Smooth muscle cell (in vitro differentiated cells): ENCODE measurements around the gene OR4K14. TPM values are rescaled to one million over a fixed set of nuclear protein-coding genes. Genes with fewer than 3 reads are reported as not detected.

Source experiments
- DNase-seq: peaks from one replicate; lab custom pipeline; 2025; ENCODE audit not compliant: unreplicated experiment; lab: John Stamatoyannopoulos, UW
- H2AFZ ChIP-seq: fragments of 200-600 bp; sonication (generic); 2 replicates; pipeline ENCODE4 v1.6.0; 2016; ENCODE audit warnings: antibody characterized with exemption, low read depth, mild to moderate bottlenecking
- H3F3A ChIP-seq: fragments of 200-600 bp; sonication (generic); 2 replicates; pipeline ENCODE4 v1.6.0; 2017; ENCODE audit warnings: antibody characterized with exemption, low read depth
- H3K27ac ChIP-seq: fragments of 200-600 bp; sonication (generic); 2 replicates; pipeline ENCODE4 v1.5.1; 2016; ENCODE audit warnings: low read depth, mild to moderate bottlenecking
- H3K27me3 ChIP-seq: fragments of 200-600 bp; sonication (generic); 2 replicates; pipeline ENCODE4 v1.6.1; 2016; ENCODE audit warnings: low read depth, mild to moderate bottlenecking
- H3K36me3 ChIP-seq: fragments of 200-600 bp; sonication (generic); 2 replicates; pipeline ENCODE4 v1.5.1; 2016; ENCODE audit warnings: low read depth
- H3K4me1 ChIP-seq: fragments of 200-600 bp; sonication (generic); 2 replicates; pipeline ENCODE4 v1.5.1; 2016; ENCODE audit warnings: low read depth
- H3K4me2 ChIP-seq: fragments of 200-600 bp; sonication (generic); 2 replicates; pipeline ENCODE4 v1.6.0; 2016; ENCODE audit warnings: mild to moderate bottlenecking
- H3K4me3 ChIP-seq: fragments of 200-600 bp; sonication (generic); 2 replicates; pipeline ENCODE4 v1.5.1; 2016; ENCODE audit warnings: mild to moderate bottlenecking
- H3K79me2 ChIP-seq: fragments of 200-600 bp; sonication (generic); 2 replicates; pipeline ENCODE4 v1.6.0; 2016; ENCODE audit warnings: low read depth, mild to moderate bottlenecking
- H3K9ac ChIP-seq: fragments of 200-600 bp; sonication (generic); 2 replicates; pipeline ENCODE4 v1.6.0; 2016; ENCODE audit warnings: low read depth
- H3K9me3 ChIP-seq: fragments of 200-600 bp; sonication (generic); replicated peaks from 2 replicates; pipeline ENCODE4 v1.5.1; 2016; ENCODE audit warnings: low read depth
- H4K20me1 ChIP-seq: fragments of 200-600 bp; sonication (generic); 2 replicates; pipeline ENCODE4 v1.6.0; 2016; ENCODE audit warnings: low read depth
- WGBS: methylation state at CpG from one replicate; pipeline ENCODE4 v1.1.7; 2016; ENCODE audit warnings: low lambda C conversion rate; 5-methylcytosine and 5-hydroxymethylcytosine counted together
- polyA plus RNA-seq: library from polyadenylated mRNA; unstranded; fragments of >200 nt; fragmentation: Nextera tagmentation; extraction: Ambion mirVana; gene quantifications from 2 replicates; pipeline ENCODE4 v1.2.1, GENCODE V29; 2016
- total RNA-seq: library from RNA; depleted of rRNA; stranded (reverse); fragments of >200 nt; gene quantifications from 2 replicates; pipeline ENCODE4 v1.2.3, GENCODE V29; 2014
- TF ChIP-seq, protein P1 (sequence below): fragments of 200-600 bp; sonication (generic); IDR thresholded peaks from 2 replicates; pipeline ENCODE4 v1.5.1; 2017; ENCODE audit warnings: borderline replicate concordance, mild to moderate bottlenecking, antibody characterized with exemption; ENCODE audit not compliant: insufficient read depth, poor library complexity, severe bottlenecking

The OR4K14 gene, protein sequence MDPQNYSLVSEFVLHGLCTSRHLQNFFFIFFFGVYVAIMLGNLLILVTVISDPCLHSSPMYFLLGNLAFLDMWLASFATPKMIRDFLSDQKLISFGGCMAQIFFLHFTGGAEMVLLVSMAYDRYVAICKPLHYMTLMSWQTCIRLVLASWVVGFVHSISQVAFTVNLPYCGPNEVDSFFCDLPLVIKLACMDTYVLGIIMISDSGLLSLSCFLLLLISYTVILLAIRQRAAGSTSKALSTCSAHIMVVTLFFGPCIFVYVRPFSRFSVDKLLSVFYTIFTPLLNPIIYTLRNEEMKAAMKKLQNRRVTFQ
- total RNA-seq (not detected in 2 replicates), polyA plus RNA-seq (not detected in 2 replicates)

DNA sequence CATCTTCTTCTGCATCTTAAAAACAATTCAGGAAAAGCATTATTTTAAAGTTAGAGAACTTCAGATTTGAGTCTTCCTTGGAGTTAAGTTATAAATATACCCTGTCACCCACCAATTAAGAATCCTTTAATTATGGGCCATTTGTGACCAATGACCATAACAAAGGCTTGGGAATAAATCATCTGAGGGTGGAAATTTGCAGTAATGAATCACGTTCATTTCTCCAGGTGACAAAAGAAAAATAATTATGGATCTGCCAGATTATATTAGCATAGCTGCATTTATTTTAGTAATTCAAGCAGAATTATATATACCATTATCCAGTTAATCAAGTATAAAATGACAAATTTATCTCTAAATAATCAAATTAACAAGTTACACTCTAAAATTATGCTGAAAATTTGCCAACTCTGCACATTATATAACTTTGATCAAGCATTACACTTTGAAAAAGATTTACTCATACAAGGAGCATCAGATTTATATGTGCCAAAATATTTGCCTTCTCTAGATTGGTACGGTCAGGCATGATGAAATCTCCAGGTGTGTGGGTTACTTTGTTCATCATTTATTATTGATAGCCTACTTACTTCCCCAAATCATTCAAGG is at the start of gene OR4K14:
Gene OR4K14, minus strand, starts transcription at position 51 of the 609 bp plus-strand sequence. CDS start 4,114 bp downstream, outside the sequence.
- H3K27me3 ChIP-seq, result no peaks in the 10 kb centered on the region
- 63% methylated on average over 2 of the region's 2 CpGs for WGBS
- DNase-seq, result no peak
- no peak within 1 kb of the TSS for H3K4me2 ChIP-seq
- TF ChIP-seq, protein P1, sequence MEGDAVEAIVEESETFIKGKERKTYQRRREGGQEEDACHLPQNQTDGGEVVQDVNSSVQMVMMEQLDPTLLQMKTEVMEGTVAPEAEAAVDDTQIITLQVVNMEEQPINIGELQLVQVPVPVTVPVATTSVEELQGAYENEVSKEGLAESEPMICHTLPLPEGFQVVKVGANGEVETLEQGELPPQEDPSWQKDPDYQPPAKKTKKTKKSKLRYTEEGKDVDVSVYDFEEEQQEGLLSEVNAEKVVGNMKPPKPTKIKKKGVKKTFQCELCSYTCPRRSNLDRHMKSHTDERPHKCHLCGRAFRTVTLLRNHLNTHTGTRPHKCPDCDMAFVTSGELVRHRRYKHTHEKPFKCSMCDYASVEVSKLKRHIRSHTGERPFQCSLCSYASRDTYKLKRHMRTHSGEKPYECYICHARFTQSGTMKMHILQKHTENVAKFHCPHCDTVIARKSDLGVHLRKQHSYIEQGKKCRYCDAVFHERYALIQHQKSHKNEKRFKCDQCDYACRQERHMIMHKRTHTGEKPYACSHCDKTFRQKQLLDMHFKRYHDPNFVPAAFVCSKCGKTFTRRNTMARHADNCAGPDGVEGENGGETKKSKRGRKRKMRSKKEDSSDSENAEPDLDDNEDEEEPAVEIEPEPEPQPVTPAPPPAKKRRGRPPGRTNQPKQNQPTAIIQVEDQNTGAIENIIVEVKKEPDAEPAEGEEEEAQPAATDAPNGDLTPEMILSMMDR, result no peak
- no peak within 1 kb of the TSS for H2AFZ ChIP-seq
- H3K27ac ChIP-seq, result no peak within 1 kb of the TSS
- no peak within 1 kb of the TSS for H3K4me3 ChIP-seq
- H3K79me2 ChIP-seq, result no peaks in the 10 kb centered on the region
- no peak within 1 kb of the TSS for H3K9ac ChIP-seq
- H3K9me3 ChIP-seq, result no peaks in the 10 kb centered on the region
- no peaks in the 10 kb centered on the region for H3K36me3 ChIP-seq
- H3K4me1 ChIP-seq, result no peaks in the 10 kb centered on the region
- no peaks in the 10 kb centered on the region for H3F3A ChIP-seq
- no peaks in the 10 kb centered on the region for H4K20me1 ChIP-seq

DNA sequence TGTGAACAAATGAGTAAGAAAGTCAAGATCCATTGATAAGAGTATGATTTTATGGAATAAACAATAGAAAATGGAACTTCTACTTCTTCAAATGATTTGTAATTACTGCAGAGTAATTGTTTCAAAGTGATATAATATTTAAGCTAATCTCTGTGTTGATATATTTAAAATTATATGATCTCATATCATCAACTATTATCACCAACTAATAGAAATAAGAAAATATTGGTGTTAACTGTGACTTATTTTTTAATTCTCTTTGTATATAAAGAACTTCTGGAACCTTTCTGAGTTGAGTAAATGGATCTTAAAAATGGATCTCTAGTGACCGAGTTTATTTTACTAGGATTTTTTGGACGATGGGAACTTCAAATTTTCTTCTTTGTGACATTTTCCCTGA is 40.6 kb upstream of the OR4K14 start, which contains the start of gene OR4L1:
Gene OR4L1, plus strand, starts transcription at position 301 of the 400 bp plus-strand sequence. Its CDS starts 0 bp downstream, at position 301.
- 61% methylated on average over 2 of the region's 2 CpGs for WGBS
- no peaks in the 10 kb centered on the region for H3K27me3 ChIP-seq
- H3K4me3 ChIP-seq, result no peak within 1 kb of the TSS
- H3K9ac ChIP-seq, result no peak within 1 kb of the TSS
- no peak for DNase-seq
- no peak within 1 kb of the TSS for H3K27ac ChIP-seq
- H2AFZ ChIP-seq, result no peak within 1 kb of the TSS
- no peaks in the 10 kb centered on the region for H3K36me3 ChIP-seq
- no peaks in the 10 kb centered on the region for H3K4me1 ChIP-seq
- H3K79me2 ChIP-seq, result no peaks in the 10 kb centered on the region
- no peaks in the 10 kb centered on the region for H3K9me3 ChIP-seq
- H4K20me1 ChIP-seq, result no peaks in the 10 kb centered on the region
- H3F3A ChIP-seq, result no peaks in the 10 kb centered on the region
- TF ChIP-seq, protein P1, result no peak
- no peak within 1 kb of the TSS for H3K4me2 ChIP-seq

DNA sequence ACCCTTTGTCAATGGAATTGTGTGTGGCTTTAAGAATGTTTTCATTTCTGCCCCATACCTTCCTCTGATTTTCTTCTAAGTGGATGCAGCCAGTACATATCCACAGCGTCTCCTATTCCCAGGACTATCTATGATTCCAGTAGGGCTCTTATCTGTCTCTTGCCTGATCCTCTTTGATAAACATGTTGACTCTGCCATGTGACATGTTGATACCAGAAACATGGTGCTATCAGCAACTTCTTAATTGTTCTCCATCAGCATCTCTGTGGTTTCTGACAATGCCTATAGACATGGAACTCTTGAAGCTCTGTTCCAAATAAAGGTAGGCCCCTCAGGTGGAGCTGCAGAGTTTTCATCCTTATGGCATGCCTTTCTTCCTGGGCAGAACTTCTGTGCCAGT is 29.1 kb upstream of the OR4K14 start:
- whole genome bisulfite sequencing, result 34% methylated on average over 1 of the region's 1 CpG
- no peak overlapping the region for H3K4me2 ChIP-seq
- no peaks in the 10 kb centered on the region for H3K36me3 ChIP-seq
- TF ChIP-seq, protein P1, result no peak
- H3K4me3 ChIP-seq, result no peak overlapping the region
- no peak overlapping the region for H3K9ac ChIP-seq
- no peaks in the 10 kb centered on the region for H3K27me3 ChIP-seq
- no peaks in the 10 kb centered on the region for H3K79me2 ChIP-seq
- no peak for DNase-seq
- H3K4me1 ChIP-seq, result no peaks in the 10 kb centered on the region
- no peaks in the 10 kb centered on the region for H3F3A ChIP-seq
- no peak overlapping the region for H3K27ac ChIP-seq
- no peaks in the 10 kb centered on the region for H3K9me3 ChIP-seq
- no peaks in the 10 kb centered on the region for H4K20me1 ChIP-seq
- H2AFZ ChIP-seq, result no peak overlapping the region
